Hindlimb muscle (tissue), 1 donor: Measurements from ENCODE around the gene RSAD1. TPM values are rescaled to one million over a fixed set of nuclear protein-coding genes. Genes with fewer than 3 reads are reported as not detected.
A peak's percentile ranks its signal among the peaks of the same experiment; 100 is the strongest.

ENCODE experiments used
- DNase-seq: peaks from one replicate; pipeline ENCODE4 v3.0.0-alpha.2; 2013
- polyA plus RNA-seq: library from polyadenylated mRNA; unstranded; fragments of 120-200 nt; gene quantifications from one replicate; pipeline ENCODE4 v1.2.1, GENCODE V29; 2013; ENCODE audit not compliant: insufficient read length

The RSAD1 gene
- polyA plus RNA-seq, 1 donor = 36.9 TPM

- no peak for DNase-seq
These were observed 17.3 kb downstream of the RSAD1 start for GRCh38 chr17:50495918-50496317.

- DNase-seq = no peak
These were observed 19.6 kb downstream of the RSAD1 start for GRCh38 chr17:50498021-50498874.

GRCh38 chr17:50499270-50499669 is 20.6 kb downstream of the RSAD1 start:
- no peak for DNase-seq

DNA sequence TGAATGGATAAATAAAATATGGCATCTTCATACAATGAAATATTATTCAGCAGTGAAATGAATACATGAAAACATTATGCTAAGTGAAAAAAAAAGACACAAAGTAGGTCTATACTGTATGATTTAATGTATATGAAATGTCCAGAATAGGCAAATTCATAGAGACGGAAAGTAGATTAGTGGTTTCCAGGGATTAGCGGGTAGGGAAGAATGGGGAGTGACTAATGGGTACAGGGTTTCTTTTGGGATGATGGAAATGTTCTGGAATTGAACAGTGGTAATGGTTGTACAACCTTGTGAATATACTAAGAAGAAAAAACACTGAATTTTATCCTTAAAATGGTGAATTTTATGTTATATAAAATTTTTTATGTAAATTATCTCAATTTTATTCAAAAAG is 21.1 kb downstream of the RSAD1 start:
- DNase-seq = no peak

DNA sequence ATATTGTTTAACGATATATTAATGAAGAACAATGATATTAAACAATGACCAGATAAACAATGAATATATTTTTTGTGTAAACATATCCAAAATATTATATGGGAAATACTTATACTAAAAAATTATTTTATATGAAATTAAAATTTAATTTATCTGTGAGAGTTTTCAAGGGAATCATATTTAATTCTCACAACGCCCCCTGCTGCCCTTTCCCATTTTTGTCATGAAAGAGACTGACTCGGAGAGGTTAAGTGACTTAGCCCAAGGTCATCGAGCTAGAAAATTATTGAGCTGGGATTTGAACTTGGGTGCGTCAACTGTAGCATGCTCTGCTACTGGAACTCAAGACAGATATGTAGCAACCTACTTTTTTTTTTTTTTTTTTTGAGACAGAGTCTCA is 22.4 kb downstream of the RSAD1 start:
- no peak for DNase-seq

DNA sequence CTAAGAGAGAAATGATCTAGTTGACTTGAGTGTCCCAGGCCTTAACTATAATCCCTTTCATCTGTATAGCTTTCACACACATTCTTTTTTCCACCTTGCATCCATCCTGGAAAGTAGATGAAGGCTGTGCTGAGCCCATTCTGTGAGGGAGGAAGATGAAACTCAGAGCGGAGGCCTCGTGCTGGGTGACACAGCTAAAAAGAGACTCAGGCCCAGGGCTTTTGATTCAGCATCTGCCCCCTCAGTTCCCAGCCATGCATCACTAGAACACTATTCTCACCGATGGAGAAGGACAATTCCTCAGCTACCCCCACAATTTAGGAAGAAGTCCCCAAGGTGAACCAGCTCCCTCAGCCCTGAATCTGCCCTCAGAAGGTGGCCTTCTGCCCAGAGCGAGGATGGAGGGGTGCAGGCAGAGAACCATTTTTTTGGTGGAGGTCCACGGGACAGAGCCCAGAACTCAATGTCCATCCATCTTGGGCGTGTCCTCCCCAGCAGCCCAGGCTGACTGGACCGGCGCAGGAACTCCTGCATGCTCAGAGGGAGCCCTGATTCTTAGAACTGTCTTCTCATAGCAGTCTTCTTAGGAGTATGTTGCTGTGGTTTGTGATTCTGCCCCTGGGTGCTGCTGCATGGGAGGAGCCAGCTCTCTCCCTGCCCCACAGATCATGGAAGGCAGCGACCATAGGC is 23.8 kb downstream of the RSAD1 start:
- DNase-seq = no peak

- DNase-seq = no peak
These were observed 27.0 kb downstream of the RSAD1 start for GRCh38 chr17:50505591-50506130.

- no peak for DNase-seq
These were observed 27.6 kb downstream of the RSAD1 start for GRCh38 chr17:50506298-50506697.

- DNase-seq = peak; percentile 88
These were observed 29.4 kb downstream of the RSAD1 start, which contains the start of gene MYCBPAP for GRCh38 chr17:50507871-50508572. Gene MYCBPAP, plus strand, starts transcription at chr17:50508439. Its CDS starts 236 bp downstream, at chr17:50508675.

GRCh38 chr17:50508573-50509460 is 30.2 kb downstream of the RSAD1 start:
- peak; percentile 48 for DNase-seq

- no peak for DNase-seq
These were observed 32.4 kb downstream of the RSAD1 start for GRCh38 chr17:50511058-50511457.

GRCh38 chr17:50513495-50513894 is 34.8 kb downstream of the RSAD1 start:
- DNase-seq = no peak

DNA sequence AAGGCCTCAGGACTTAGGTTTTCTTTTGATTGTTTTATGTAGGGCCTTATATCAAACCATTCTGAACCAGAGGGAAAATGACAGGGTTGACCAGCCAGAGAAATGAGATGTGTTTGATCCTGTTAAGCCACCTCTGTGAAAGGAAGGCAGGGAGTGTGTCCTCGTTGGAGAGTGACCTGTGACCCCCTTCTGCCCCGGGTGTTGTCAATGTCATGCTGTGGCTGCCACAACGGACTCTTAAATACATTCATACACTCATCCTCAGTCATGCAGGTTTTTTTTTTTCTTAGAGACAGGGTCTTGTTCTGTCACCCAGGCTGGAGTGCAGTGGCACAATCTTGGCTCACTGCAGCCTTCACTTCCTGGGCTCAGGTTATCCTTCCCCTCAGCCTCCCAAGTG is 35.7 kb downstream of the RSAD1 start:
- DNase-seq = no peak

- no peak for DNase-seq
These were observed 36.5 kb downstream of the RSAD1 start for GRCh38 chr17:50514936-50515702.

- no peak for DNase-seq
These were observed 38.4 kb downstream of the RSAD1 start for GRCh38 chr17:50517011-50517410.

DNA sequence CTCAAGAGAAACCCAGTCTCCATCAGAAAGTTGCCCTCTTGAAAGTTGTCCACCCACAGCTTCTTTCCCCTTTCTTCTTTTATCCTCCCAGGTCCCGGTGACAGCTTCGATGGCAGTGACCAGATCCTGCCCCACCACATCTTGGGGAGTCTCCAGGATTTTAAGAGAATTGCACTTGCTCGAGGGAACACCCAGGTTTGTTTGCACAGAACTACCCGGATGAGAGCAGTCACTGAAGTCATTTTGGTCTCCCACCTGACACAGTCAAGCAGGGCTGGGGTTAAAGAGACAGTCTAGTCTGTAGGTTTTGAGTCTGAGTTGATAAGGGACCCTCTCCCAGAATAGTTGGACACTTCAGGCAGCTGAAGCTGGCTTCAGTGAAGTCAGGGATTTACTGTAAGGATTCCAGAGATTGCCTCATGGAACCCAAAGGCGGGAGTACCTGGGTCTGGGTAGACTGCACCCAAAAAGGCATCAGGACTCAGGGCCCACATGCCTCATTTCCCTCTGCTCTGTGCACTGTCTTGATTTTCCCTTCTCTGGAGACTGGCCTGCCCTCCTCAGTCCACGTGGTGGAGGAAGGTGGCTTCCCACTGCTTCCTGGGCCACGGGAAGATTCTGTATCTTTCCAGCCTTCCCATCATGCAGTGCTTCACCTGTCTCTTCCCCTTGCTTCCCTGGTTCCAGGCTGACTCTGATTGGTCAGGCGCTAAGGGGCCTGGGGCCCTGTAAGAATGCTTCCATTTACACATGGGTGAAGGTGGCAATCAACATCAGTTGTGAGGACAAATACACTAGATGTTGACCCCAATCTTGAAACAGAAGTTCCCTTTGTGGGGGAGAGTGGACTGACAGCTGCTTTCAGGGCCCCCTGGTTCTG is 39.1 kb downstream of the RSAD1 start:
- no peak for DNase-seq

DNA sequence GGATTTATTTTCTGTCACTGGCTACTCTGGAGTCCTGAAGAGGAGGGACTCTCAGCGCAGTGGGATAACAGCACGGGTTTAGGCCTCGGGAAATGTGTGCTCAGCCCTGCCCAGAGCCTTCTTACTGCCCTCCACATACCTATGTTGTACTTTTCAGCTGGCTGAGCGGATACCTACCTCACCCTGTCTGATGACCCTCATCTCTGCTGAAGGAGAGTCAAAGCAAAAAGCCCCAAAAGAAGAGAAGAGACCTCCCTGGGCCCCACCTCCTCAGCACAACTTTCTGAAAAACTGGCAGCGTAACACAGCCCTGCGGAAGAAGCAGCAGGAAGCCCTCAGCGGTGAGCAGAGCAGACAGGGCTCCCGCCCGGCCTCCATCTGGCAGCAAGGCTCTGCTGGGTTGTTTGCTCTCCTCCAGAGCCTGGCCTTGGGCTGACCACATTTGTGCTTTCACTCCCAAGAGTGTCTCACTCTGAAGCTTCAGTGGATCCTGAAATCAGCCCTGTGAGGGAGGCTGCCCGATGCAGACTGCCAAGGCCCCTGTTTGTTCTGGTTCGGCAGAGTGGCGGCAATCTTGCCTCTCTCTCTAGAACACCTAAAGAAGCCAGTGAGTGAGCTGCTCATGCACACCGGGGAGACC is 39.8 kb downstream of the RSAD1 start:
- DNase-seq = no peak

DNA sequence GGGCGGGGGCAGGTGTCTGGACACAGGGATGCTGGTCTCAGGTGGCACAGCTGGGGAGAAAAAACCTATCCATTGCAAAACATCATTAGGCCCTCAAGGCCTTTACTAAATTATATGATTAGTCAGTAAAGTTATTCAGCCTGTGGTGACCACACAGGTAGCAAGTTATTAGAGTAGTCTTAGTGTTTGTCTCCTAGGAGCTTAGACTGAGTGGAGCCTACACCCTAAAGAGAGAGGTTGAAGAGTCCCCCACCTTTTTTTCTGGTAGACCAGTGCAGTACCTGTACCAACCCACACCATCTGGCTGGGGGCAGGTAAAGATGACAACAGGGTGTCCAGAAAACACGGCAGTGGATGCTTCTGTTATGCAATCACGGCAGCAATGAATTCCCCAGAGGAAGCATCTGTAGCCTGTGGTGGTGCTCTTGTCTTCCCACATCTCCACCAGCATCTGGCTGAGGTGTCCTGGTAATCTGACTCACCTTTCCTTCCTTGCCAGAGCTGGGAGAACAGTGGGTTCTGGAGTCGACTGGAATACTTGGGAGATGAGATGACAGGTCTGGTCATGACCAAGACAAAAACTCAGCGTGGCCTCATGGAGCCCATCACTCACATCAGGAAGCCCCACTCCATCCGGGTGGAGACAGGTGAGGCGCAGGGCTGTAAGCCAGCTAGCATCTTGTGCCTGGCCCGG is 40.6 kb downstream of the RSAD1 start:
- no peak for DNase-seq

GRCh38 chr17:50520483-50520882 is 41.8 kb downstream of the RSAD1 start:
- DNase-seq = no peak
